WTC11 (cell line): Measurements from ENCODE around the gene EVC2.

Experiments used
- CTCF ChIP-seq: fragments of 200-600 bp; IDR thresholded peaks from 2 replicates; pipeline ENCODE4 v1.8.0; 2022; ENCODE audit warnings: antibody characterized with exemption
- PRDM15 ChIP-seq: sonication (generic); formaldehyde crosslinking; IDR thresholded peaks from 2 replicates; pipeline ENCODE4 v1.8.0; 2022; ENCODE audit warnings: missing genetic modification reagents
- ZNF281 ChIP-seq: sonication (generic); formaldehyde crosslinking; IDR thresholded peaks from 2 replicates; pipeline ENCODE4 v1.8.0; 2023; ENCODE audit warnings: mild to moderate bottlenecking, missing genetic modification reagents

- TF ChIP-seq CTCF (no peak), PRDM15 (CRISPR knock-in tag) (no peak), ZNF281 (no peak)
Measured at GRCh38 chr4:5566526-5566925, 141.8 kb downstream of the EVC2 start.
